HepG2 (cell line): ENCODE results near the gene ASPHD1. TPM values are rescaled to one million over a fixed set of nuclear protein-coding genes. Genes with fewer than 3 reads are reported as not detected.

Source experiments
- ELF4 ChIP-seq: sonication (generic); formaldehyde crosslinking; IDR thresholded peaks from 2 replicates; pipeline ENCODE4 v1.5.0; 2020; ENCODE audit warnings: missing genetic modification reagents, mild to moderate bottlenecking, moderate library complexity, borderline replicate concordance
- REST ChIP-seq, 2 experiments: IDR thresholded peaks; 2 replicates each; pipeline ENCODE4 v1.6.1; 2011 to 2012; ENCODE audit warnings: low read length in 2 of 2, borderline replicate concordance in 1 of 2, low read depth in 1 of 2, mild to moderate bottlenecking in 1 of 2, moderate library complexity in 1 of 2
- THYN1 ChIP-seq: sonication (generic); formaldehyde crosslinking; IDR thresholded peaks from 2 replicates; pipeline ENCODE4 v1.8.1; 2023; ENCODE audit warnings: low read depth, mild to moderate bottlenecking, moderate library complexity, missing genetic modification reagents, borderline replicate concordance
- ZBTB10 ChIP-seq: sonication (generic); formaldehyde crosslinking; IDR thresholded peaks from 2 replicates; pipeline ENCODE4 v1.4.0; 2020; ENCODE audit warnings: missing genetic modification reagents, borderline replicate concordance
- ZFP91 ChIP-seq: sonication (generic); formaldehyde crosslinking; IDR thresholded peaks from 2 replicates; pipeline ENCODE4 v1.9.0; 2022; ENCODE audit warnings: missing genetic modification reagents, mild to moderate bottlenecking, borderline replicate concordance
- ZNF496 ChIP-seq: sonication (generic); formaldehyde crosslinking; IDR thresholded peaks from 2 replicates; pipeline ENCODE4 v1.8.1; 2023; ENCODE audit warnings: mild to moderate bottlenecking, moderate library complexity, missing genetic modification reagents; ENCODE audit not compliant: insufficient replicate concordance
- ZNF644 ChIP-seq: IDR thresholded peaks from 2 replicates; pipeline ENCODE4 v1.6.1; 2016; ENCODE audit warnings: low read depth
- polyA plus RNA-seq, 8 experiments: library from polyadenylated mRNA; depleted of rRNA in 3 of 8; stranded (reverse) in 7 of 8; unstranded in 1 of 8; fragments of >200 nt; fragmentation: Illumina TruSeq in 4 of 8; extraction: Trizol in 4 of 8; gene quantifications; 2 replicates each; pipeline versions ENCODE4 v1.2.1 to v1.2.3, GENCODE V29; 2011 to 2016; ENCODE audit warnings: low read depth in 4 of 8, missing spikeins in 1 of 8, mixed read lengths in 1 of 8; ENCODE audit not compliant: insufficient read depth in 1 of 8
- total RNA-seq, 5 experiments: library from RNA; depleted of rRNA; stranded (reverse); fragments of >200 nt; fragmentation: Illumina TruSeq; extraction: Trizol; gene quantifications; 2 replicates each; pipeline ENCODE4 v1.2.3, GENCODE V29; 2016; ENCODE audit warnings: low read depth in 1 of 5
- TF ChIP-seq, protein P1 (sequence below): sonication (generic); formaldehyde crosslinking; IDR thresholded peaks from 2 replicates; pipeline ENCODE4 v1.5.1; 2020; ENCODE audit warnings: mild to moderate bottlenecking, missing genetic modification reagents, borderline replicate concordance
- TF ChIP-seq, protein P2 (sequence below): sonication (generic); formaldehyde crosslinking; IDR thresholded peaks from 2 replicates; pipeline ENCODE4 v1.4.0; 2020; ENCODE audit warnings: missing genetic modification reagents, low read depth, mild to moderate bottlenecking, borderline replicate concordance
- TF ChIP-seq, protein P3 (sequence below): sonication (generic); formaldehyde crosslinking; IDR thresholded peaks from 2 replicates; pipeline ENCODE4 v1.8.0; 2022; ENCODE audit warnings: mild to moderate bottlenecking, missing genetic modification reagents

Gene ASPHD1
- total and polyA plus RNA-seq, 2 of the 13 experiments (the other 11 are each of a cell fraction or from before 2014, with no cell fraction given) = 13.1 to 19.7 TPM

DNA sequence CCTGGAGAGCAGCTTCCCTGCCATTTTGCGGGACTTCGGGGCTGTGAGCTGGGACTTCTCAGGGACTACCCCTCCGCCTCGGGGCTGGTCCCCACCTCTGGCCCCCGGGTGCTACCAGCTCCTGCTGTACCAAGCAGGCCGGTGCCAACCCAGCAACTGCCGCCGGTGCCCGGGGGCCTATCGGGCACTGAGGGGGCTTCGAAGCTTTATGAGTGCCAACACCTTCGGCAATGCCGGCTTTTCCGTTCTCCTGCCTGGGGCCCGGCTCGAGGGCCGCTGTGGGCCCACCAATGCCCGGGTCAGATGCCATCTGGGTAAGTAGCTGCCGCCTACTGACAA, 1.3 kb downstream of the ASPHD1 start (continued):
- TF ChIP-seq ZFP91 = peak; percentile 33; the same call in 1 of the 2 replicates
- TF ChIP-seq, protein P1, sequence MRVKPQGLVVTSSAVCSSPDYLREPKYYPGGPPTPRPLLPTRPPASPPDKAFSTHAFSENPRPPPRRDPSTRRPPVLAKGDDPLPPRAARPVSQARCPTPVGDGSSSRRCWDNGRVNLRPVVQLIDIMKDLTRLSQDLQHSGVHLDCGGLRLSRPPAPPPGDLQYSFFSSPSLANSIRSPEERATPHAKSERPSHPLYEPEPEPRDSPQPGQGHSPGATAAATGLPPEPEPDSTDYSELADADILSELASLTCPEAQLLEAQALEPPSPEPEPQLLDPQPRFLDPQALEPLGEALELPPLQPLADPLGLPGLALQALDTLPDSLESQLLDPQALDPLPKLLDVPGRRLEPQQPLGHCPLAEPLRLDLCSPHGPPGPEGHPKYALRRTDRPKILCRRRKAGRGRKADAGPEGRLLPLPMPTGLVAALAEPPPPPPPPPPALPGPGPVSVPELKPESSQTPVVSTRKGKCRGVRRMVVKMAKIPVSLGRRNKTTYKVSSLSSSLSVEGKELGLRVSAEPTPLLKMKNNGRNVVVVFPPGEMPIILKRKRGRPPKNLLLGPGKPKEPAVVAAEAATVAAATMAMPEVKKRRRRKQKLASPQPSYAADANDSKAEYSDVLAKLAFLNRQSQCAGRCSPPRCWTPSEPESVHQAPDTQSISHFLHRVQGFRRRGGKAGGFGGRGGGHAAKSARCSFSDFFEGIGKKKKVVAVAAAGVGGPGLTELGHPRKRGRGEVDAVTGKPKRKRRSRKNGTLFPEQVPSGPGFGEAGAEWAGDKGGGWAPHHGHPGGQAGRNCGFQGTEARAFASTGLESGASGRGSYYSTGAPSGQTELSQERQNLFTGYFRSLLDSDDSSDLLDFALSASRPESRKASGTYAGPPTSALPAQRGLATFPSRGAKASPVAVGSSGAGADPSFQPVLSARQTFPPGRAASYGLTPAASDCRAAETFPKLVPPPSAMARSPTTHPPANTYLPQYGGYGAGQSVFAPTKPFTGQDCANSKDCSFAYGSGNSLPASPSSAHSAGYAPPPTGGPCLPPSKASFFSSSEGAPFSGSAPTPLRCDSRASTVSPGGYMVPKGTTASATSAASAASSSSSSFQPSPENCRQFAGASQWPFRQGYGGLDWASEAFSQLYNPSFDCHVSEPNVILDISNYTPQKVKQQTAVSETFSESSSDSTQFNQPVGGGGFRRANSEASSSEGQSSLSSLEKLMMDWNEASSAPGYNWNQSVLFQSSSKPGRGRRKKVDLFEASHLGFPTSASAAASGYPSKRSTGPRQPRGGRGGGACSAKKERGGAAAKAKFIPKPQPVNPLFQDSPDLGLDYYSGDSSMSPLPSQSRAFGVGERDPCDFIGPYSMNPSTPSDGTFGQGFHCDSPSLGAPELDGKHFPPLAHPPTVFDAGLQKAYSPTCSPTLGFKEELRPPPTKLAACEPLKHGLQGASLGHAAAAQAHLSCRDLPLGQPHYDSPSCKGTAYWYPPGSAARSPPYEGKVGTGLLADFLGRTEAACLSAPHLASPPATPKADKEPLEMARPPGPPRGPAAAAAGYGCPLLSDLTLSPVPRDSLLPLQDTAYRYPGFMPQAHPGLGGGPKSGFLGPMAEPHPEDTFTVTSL (CRISPR knock-in tag) = no peak
- TF ChIP-seq, protein P2, sequence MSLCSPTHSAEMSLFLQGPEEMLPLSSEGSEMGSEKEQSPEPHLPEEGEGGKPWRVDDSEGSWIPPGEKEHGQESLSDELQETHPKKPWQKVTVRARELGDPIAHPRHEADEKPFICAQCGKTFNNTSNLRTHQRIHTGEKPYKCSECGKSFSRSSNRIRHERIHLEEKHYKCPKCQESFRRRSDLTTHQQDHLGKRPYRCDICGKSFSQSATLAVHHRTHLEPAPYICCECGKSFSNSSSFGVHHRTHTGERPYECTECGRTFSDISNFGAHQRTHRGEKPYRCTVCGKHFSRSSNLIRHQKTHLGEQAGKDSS (CRISPR knock-in tag) = no peak
- no peak for TF ChIP-seq REST (IDR thresholded peaks at IDR 0.05; ENCODE audit: borderline replicate concordance in 1 of 2, low read depth in 1 of 2, low read length in 2 of 2)
- no peak for TF ChIP-seq ZNF496 (CRISPR knock-in tag)
- TF ChIP-seq ELF4 (CRISPR knock-in tag) = no peak
- 0 out of 2 replicates have a peak, but pooled peaks have one; percentile 1 for TF ChIP-seq ZBTB10 (CRISPR knock-in tag)
- TF ChIP-seq, protein P3, sequence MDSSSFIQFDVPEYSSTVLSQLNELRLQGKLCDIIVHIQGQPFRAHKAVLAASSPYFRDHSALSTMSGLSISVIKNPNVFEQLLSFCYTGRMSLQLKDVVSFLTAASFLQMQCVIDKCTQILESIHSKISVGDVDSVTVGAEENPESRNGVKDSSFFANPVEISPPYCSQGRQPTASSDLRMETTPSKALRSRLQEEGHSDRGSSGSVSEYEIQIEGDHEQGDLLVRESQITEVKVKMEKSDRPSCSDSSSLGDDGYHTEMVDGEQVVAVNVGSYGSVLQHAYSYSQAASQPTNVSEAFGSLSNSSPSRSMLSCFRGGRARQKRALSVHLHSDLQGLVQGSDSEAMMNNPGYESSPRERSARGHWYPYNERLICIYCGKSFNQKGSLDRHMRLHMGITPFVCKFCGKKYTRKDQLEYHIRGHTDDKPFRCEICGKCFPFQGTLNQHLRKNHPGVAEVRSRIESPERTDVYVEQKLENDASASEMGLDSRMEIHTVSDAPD (CRISPR knock-in tag) = 0 out of 2 replicates have a peak, but pooled peaks have one; percentile 25
- TF ChIP-seq ZNF644 (CRISPR knock-in tag) = no peak
- TF ChIP-seq THYN1 (CRISPR knock-in tag) = no peak
